HG02938 (cell line): Measurements from ENCODE around the gene PRPF31.

Experiments used
- ATAC-seq: cut with Tn5 transposase; IDR thresholded peaks from one replicate; pipeline ENCODE4 v1.9.1; 2021; ENCODE audit warnings: mild to moderate bottlenecking, moderate library complexity; ENCODE audit not compliant: unreplicated experiment

PRPF31 gene

DNA sequence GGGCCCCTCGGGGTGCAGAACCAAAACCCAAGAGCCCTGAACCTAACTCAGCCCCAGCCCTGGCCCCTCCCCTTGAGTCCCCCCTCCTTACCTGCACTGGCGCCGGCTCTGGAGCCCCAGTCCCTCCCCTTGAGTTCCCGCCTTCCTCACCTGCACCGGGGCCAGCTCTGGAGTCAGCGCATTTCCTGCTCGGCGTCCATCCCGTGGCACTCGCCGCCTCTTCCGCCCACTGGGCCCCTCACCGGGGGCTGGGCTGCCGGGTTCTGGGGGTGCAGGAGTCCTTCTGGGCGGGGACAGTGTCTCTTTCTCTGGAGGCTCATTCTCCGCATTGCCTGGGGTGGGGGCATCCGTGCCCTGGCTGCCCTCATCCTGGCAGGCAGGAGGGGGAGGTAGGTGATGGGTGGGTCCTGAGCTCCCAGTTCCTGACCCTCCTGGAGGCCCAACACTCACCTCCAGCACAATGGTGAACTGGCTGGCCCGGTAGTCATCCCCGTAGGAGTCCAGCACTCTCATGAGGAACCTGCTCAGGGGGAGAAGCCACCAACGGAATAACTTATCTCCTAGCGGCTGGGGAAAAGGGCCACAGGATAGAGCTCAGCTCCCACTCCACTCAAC lies 7.6 kb upstream of the PRPF31 start:
- no peak for ATAC-seq

GRCh38 chr19:54108496-54108895 lies 7.1 kb upstream of the PRPF31 start:
- ATAC-seq, result no peak

GRCh38 chr19:54109651-54110050 lies 5.9 kb upstream of the PRPF31 start:
- no peak for ATAC-seq

DNA sequence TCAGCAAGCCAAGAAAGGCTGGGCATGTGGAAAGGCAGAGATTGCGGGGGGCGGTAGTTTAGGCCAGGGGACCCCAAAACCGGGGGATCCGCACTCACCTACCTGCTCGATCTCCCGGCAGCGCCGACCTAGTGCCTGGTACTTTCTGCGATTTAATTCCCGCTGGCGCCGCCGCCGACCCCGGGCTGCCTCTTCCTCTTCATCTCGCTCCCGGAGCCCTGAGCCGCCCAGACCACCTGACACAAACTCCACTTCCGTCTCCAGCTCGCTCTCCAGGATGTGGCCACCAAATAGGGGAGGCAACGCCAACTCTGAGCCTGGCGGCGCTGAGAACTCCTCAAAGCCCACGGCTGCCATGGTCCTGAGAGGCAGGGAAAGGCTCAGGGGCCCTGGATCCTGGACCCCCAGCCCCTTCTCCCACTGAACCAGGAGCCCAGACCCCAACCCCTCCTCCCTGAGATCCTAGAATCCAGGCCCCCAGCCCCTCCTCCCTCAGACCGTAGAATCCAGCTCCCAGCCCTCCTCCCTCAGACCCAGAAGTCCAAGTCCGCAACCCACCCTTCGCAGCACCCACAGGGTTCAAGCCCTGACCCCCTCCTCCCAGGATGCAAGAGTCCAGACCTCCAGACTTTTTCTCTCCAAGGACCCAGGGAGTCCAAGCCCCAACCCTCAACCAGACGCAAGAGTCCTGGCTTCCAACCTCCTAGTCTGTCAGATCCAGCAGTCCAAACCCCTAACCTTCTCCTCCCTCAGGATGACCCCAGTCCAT lies 1.0 kb upstream of the PRPF31 start:
- ATAC-seq, result no peak

DNA sequence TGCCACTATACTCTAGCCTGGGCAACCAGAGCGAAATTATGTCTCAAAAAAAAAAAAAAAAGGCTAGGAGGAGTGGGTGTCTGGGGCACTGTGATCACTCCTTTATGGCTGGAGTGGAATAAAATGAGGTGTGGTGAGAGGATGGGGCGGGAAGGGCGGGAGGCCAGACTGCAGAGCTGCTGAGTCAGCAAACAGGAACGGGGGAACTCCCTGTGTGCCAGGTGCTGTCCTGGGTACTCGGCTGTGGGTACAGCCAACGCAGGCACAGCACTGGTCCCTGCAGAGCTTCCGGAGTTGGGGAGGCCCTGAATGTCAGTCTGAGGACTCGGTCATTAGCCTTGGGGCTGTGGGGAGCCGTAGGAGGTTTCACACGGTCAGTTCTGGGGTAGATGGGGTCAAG lies 5.7 kb downstream of the PRPF31 start:
- no peak for ATAC-seq

DNA sequence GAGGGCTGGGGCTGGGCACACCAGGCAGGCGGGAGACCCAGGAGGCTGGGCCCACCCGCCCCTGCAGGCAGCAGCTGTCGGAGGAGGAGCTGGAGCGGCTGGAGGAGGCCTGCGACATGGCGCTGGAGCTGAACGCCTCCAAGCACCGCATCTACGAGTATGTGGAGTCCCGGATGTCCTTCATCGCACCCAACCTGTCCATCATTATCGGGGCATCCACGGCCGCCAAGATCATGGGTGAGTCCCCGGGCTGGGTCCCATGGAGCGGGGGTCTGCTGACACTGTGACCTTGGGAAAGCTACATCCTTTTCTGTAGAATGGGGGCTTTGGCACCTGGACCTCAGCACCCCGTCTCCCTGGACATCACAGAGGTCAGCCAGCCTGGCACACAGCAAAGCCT lies 8.1 kb downstream of the PRPF31 start:
- ATAC-seq, result no peak

- no peak for ATAC-seq
Observed at GRCh38 chr19:54124393-54124792, 8.8 kb downstream of the PRPF31 start.

DNA sequence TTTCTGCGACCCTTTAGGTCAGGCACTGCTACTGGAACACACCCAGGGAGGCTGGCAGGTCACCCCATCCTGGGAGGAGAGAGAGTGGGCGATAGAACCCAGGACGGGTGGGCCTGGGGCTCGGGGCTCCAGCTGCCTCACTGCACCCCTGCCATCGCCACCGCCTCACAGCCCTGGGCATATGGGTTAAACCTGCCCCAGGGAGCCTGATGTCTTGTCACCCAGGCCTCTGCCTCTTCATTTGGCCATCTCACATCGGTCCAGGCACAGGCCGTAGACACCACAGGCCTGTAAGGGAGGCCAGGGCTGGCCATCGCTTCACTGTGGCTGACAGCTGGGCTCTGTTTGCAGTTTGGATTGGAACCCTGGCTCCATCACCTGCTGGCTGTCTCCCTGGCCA lies 10.2 kb downstream of the PRPF31 start:
- ATAC-seq, result no peak

GRCh38 chr19:54127688-54128440 lies 12.3 kb downstream of the PRPF31 start:
- ATAC-seq, result no peak

DNA sequence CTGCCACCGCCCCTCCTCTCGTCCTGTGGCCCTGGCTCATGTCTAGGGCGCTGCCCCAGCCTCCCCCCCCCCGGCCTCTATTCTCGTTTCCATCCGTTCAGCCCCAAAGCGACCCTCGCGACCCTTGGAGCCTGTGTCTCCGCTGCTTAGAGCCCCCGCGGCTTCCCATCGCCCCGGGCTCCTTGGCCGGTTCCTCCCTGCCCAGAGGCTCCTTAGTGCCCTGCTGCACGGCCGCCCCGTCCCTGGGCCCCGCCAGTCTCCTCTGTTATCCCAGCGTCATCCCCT lies 12.8 kb downstream of the PRPF31 start:
- ATAC-seq, result no peak

DNA sequence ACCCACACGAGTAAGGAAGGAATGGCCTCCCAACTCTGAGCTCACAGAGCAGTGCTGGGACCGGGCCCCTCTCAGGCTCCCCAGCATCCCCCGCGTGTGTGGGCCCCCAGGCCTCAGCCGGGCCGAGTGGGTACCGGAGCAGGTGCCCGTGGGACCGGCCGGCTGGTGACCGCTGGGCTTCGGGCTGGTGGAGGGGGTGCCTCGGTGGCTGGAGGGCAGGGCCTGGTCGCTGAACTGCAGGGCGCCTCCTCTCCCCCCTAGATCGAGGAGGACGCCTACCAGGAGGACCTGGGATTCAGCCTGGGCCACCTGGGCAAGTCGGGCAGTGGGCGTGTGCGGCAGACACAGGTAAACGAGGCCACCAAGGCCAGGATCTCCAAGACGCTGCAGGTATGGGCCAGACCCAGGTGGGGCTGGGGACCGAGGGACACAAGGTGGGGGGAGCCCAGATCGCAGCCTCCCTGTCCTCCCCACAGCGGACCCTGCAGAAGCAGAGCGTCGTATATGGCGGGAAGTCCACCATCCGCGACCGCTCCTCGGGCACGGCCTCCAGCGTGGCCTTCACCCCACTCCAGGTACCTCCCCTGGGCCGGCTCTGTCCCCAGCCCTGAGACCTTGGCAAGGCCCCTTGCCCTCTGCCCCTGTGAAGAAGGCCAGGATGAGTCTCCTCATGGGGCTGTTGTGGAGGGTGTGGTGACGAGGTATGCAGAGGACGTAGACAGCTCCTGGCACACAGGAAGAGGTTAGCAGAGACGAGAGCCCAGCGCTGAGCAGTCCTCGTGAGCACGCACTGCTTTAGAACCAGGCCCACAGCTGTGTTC lies 13.5 kb downstream of the PRPF31 start:
- no peak for ATAC-seq

DNA sequence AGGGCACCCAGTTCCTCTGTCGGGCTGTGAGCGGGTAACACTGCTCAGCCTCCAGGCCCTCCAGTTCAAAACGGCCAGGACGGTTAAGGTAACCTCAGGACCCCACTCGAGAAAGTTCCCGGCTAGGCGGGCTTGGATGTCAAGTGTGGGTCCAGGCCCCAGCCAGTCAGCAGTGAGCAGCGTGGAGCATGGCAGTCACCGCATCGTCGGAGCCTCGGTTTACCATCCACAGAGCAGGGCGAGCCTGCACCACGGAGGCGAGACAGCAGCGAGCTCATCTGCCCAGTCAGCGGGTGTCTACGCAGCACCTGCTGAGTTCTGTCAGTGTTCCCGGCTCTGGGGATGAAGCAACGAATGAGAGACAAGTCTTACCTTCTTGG lies 14.1 kb downstream of the PRPF31 start:
- no peak for ATAC-seq

DNA sequence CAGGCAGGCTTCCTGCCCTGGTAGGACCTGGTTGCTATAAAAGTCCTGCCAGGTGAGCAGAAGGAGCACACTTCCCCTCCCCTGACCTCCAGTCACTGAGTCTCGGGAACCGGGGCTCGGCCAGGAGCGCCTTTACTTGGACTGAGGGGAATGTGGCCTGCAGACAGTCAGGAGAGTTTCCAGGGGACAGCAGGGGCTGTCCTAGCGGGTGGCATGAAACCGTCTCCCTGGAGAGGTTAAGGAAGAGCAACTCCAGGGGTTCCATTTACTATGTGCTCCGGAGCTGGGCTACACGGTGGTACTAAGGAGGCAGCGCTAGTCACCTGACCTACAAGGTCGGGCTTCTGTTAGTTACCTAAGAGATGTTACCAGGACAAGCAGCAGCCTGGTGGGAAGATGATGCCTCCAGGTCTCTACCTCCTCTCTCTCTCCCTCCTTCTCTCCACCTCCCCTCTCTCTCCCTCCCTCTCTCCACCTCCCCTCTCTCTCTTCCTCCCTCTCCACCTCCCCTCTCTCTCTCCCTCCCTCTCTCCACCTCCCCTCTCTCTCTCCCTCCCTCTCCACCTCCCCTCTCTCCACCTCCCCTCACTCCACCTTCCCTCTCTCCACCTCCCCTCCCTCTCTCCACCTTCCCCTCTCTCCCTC lies 17.9 kb downstream of the PRPF31 start:
- no peak for ATAC-seq

DNA sequence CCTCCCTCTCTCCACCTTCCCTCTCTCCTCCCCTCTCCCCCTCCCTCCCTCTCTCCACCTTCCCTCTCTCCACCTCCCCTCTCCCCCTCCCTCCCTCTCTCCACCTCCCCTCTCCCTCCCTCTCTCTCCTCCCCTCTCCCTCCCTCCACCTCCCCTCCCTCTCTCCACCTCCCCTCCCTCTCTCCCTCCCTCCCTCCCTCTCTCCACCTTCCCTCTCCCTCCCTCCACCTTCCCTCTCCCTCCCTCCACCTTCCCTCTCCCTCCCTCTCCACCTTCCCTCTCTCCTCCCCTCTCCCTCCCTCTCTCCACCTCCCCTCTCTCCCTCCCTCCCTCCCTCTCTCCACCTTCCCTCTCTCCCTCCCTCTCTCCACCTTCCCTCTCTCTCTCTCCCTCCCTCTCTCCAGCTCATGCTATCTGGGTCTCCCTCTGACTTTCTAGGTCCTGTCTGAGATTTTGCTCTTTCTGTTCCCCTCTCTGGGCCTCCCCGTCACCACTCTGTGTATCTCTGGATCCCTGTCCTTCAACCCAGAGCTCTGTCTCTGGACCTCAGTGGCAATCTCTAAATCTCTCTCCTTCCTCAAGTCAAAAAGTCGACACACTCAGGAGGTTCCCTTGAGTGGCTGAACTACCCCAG lies 18.5 kb downstream of the PRPF31 start:
- no peak for ATAC-seq

- no peak for ATAC-seq
Observed at GRCh38 chr19:54136086-54136863, 20.7 kb downstream of the PRPF31 start.

GRCh38 chr19:54136864-54137698 lies 21.5 kb downstream of the PRPF31 start:
- peak; percentile 80 for ATAC-seq

- no peak for ATAC-seq
Observed at GRCh38 chr19:54137699-54138488, 22.3 kb downstream of the PRPF31 start, which contains the start of gene CNOT3. Gene CNOT3 (plus strand): TSS chr19:54137762. CDS start chr19:54142979, 5,217 bp downstream.
